OCI-M2 (cell line): ENCODE measurements around the gene TMEM238.
"Not testable (repeated sequence)": the region's sequence is repeated elsewhere in the genome, so short reads cannot be mapped to it uniquely, and the experiment has no call there.

Source experiments
- DNase-seq: peaks from one replicate; lab custom pipeline; 2025; ENCODE audit not compliant: unreplicated experiment; lab: John Stamatoyannopoulos, UW

Gene TMEM238, protein sequence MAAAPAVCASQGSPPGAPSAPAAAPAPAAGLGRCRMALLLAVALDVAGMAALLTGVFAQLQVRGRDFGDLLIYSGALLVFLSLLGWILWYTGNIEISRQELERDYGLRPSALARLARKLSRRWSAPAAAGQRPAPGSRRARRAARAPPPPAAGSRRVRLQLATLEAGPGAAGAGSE

DNA sequence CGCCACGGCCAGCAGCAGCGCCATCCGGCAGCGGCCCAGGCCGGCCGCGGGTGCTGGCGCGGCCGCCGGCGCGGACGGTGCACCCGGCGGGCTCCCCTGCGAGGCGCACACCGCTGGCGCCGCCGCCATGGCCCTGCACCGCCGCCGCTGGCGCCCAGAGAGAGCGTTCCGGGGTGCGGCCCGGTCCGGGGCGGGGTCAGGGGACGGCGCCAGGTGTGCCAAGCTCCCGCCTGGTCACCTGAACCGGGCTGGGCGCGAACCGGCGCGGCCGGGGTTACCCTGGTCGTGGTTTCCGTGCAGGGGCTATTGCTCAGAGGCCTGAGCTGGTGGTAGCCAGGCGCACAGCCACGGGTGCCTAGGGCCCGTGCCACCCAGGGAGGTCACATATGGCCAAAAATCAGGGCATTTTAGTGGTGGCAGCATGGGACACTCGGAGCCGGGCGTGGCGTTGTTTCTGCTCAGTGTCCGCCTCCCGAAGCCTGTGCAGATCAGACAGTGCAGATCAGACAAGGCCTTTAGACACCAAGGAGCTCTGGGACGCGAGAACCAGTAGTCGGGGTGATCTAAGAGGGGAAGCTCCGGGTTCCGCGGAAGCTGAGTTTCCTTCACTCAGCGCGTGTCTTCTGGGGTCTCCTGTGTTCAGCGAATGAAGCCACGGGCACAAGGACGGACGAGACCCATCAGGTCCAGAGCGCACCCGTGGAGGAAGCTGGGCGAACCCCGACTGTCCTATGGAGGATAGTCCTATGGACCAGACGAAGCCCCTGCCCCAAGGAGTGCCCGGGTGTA, at the start of gene TMEM238:
Gene TMEM238 (minus strand): TSS at position 162 of the 789 bp plus-strand sequence. CDS start 33 bp downstream, at position 129.
- DNase-seq = no peak

- no peak for DNase-seq
Observed at GRCh38 chr19:55433292-55433691, 49.2 kb upstream of the TMEM238 start.

GRCh38 chr19:55432241-55432959, 48.3 kb upstream of the TMEM238 start:
- no peak for DNase-seq

GRCh38 chr19:55431183-55431582, 47.1 kb upstream of the TMEM238 start:
- no peak for DNase-seq

- no peak for DNase-seq
Observed at GRCh38 chr19:55426042-55426441, 42.0 kb upstream of the TMEM238 start.

GRCh38 chr19:55424518-55424917, 40.4 kb upstream of the TMEM238 start:
- DNase-seq = no peak

DNA sequence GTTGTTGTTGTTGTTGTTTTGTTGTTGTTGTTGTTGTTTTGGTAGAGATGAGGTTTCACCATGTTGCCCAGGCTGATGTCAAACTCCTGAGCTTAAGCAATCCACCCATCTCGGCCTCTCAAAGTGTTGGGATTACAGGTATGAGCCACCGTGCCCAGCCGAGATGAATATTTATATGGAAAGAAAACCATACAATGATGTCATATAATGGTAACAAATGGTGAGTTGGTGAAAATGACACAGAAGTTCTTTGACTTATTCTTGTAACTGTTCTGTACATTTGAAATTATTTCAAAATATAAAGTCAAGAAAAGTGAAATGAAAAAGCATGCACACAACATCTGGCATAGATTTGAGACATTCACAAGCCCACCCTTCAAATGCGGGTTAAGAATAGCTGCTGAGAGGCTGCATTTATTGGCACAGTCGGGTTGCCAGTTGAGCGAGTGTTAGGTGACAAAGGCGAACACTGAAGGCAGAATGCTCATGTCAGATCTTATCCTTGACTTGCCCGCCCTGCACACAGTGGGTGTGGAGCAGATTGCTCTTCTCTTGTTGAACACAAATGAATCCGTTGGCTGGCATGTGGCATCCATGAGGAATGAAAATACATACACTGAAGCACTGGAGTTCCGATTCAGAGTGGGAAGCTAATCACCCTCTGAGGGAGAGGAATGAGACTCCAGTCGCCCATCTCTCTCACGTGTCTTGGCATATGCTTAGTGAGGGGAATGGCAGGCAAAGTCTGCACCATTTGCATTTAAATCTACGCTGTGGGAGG, 39.3 kb upstream of the TMEM238 start:
- no peak for DNase-seq

GRCh38 chr19:55421281-55421680, 37.2 kb upstream of the TMEM238 start:
- not testable (repeated sequence) for DNase-seq

GRCh38 chr19:55419624-55420236, 35.6 kb upstream of the TMEM238 start:
- DNase-seq = no peak

- DNase-seq = no peak
Observed at GRCh38 chr19:55419103-55419502, 35.0 kb upstream of the TMEM238 start.

DNA sequence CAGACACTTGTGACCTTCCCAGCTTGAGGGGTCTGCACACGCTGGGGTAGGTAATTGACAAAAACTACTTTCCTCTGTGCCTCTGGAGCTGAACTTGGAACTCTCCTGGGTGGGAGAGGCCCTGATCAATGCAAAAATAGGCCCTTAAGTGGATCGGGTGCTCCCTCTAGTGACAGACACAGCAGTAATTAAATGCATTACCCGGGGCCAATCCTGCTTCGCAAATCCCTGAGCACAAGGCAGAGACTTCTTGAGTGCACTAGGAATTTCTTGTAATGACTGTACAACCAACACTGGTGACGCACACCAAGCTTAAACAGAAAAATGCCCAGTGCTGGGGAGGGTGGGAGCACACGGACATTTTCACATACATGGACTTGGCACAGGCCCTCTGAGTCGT, 34.1 kb upstream of the TMEM238 start:
- DNase-seq = no peak

DNA sequence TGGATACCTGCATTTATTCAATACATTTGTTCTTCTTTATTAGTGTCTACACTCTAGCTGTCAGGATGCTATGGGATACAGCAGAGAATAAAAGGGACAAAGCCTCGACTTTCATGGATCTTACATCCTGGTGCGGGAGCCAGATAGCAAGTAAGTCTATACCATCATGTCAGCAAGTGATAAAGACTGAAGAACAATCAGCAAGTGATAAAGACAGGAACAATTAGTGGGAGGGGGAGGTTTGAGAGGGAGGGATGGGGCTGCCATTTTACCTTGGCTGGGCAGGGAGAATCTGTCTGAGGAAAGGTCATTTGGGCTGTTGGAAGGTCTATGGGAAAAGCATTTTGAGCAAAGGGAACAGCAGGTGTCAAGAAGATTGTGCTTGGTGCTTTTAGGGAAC, 26.1 kb upstream of the TMEM238 start:
- no peak for DNase-seq

- not testable (repeated sequence) for DNase-seq
Observed at GRCh38 chr19:55409179-55409578, 25.1 kb upstream of the TMEM238 start.

- no peak for DNase-seq
Observed at GRCh38 chr19:55408533-55408872, 24.4 kb upstream of the TMEM238 start.

DNA sequence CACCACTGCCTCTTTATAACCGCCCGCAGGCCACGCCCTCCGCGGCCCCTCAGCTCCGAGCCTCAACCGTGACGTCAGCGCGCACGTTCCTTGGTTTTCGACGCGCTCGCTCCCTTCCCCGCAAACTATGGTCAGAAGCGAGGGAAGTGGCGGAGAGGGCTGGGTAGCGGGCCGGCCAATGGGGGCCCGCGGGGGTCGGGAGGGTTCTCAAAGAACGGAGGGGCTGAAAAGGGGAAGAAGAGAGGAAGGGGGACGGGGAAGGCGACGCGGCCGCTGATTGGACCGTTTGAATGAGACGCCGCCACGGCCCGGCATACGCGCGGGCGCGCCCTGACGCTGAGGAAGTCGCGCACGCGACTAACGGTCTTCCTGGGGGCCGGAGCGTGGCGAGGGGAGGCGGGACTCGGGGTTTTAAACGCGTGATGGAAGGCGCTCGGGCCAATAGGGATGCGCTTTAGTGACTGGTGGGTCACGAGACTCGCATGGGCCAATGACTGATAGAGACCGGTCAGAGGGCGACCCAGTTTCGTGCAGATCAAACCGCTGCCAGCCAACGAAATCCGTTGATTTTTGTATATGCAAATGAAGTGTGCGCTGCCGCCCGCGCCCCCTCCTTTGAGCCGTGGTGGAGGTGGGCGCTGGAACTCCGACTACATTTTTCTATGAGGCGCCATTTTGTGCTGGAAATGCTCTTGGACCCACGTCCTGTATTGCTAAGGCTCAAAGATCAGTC, 23.9 kb upstream of the TMEM238 start:
- peak; percentile 95 for DNase-seq

GRCh38 chr19:55407550-55407799, 23.4 kb upstream of the TMEM238 start, which contains the start of gene UBE2S:
TSS of gene UBE2S (minus strand) at chr19:55407788. CDS start at chr19:55407589, 199 bp downstream.
- DNase-seq = not testable (repeated sequence)

DNA sequence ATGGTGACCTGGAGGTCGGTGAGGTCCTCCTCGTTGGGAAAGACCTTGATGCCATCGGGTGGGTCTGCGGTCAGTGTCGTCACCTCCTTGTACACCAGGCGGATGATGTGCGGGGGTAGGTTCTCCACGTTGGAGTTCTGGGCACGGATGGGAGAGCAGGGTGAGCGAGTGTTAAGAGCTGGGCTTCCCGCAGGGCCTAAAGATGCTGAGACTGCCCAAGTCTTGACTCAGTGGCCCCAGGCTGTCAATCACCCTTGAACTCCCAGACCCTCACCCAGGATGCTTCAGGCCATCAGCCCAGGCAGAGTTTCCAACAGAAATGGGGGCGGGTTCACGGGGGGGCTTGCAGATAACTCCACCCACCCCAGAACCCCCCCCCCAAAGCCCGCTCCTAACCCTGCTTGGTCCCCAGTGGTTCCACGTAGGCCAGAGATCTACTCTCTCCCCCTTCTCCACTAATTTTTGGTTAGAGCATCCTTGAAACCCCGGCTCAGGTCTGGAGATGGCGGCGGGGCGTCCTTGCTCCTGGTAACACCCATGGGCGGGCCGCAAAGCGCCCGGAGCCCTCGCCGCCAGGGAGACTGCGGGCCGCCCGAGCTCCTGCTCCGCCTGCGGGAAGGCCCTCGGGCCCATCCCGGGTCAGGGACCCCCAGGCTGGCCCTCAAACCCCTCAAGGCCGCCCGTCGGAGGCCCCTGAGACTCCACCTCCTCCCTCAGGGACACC, 22.9 kb upstream of the TMEM238 start:
- no peak for DNase-seq

- no peak for DNase-seq
Observed at GRCh38 chr19:55406091-55406825, 22.2 kb upstream of the TMEM238 start.

DNA sequence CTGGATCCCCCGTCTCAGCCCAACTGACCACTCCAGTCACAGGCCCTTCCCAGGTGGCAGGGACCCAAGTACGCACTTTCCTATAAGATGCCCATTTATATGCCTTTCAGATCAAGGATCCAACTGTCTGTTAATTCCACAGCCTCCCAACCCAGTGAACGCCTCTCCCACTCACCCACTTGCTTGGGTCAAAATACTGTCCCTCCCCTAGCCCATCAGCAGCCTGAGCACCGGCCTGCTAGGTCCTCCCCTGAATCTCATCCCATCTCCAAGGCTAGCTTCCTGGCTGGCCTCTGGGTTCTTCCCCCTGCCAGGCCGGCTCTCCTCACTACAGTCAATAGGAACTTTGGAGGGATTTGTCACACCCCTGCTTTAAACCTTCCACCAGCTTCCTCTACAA, 21.5 kb upstream of the TMEM238 start:
- DNase-seq = no peak
